ENCODE measurements around the gene PHF10.

- TF ChIP-seq GATA2 (CRISPR knock-in tag; IDR thresholded peaks at IDR 0.05) (no peak), CTCF (IDR thresholded peaks at IDR 0.05) (no peak), TAF1 (IDR thresholded peaks at IDR 0.05; ENCODE audit: borderline replicate concordance, low read depth, low read length) (no peak), RFX5 (IDR thresholded peaks at IDR 0.05; ENCODE audit: low read length) (no peak), USF2 (IDR thresholded peaks at IDR 0.05; ENCODE audit: borderline replicate concordance, low read depth, low read length) (no peak), ZBTB33 (IDR thresholded peaks at IDR 0.05; ENCODE audit: borderline replicate concordance, low read depth) (no peak), JUND (IDR thresholded peaks at IDR 0.05) (no peak), TEAD4 (IDR thresholded peaks at IDR 0.05; ENCODE audit: borderline replicate concordance, insufficient read depth) (no peak), YY1 (IDR thresholded peaks at IDR 0.05; ENCODE audit: low read depth) (no peak)
These were observed 21.5 kb downstream of the PHF10 start for GRCh38 chr6:169702840-169703246.

Measured in SK-N-SH (cell line).